Measurements from ENCODE around the gene SMARCD1.
A peak's percentile ranks its signal among the peaks of the same experiment; 100 is the strongest.

SMARCD1 gene

DNA sequence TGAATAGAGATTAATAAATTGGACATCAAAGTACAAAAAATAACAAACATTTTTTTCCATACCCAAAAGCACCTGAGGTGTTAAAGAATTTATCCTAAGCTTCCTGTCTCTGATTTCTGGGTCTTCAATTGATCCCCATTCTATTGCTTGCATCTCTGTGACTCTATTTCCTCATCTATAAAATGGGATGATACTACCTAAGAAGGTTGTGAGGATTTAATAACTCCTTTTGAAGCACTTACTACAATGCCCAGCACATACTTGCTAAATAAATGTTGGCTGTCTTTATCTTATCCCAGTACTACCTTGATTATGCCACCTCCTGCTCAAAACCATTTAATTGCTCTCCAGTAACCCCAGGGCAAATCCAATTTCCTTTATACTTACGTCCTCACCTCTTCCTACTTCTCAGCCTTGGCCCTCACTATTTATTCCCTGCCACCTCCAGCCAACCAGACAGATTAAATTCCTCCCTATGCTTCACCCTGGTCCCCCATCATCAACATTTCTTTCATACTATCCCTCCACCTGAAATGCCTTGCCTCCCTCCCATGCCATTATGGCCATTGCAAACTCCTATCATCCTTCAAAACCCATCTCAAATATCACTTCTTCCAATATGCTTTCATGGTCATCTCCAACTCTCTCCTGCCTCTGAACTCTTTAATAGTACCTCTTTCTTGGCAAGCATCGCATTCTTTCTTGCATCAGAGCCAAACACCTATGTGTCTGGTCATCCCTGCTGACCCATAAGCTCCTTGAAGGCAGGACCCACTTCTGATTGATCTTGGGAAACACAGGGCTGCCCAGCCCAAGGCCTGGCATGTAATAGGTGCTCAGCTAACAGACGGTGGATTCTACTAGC lies 35.7 kb upstream of the SMARCD1 start:
- Histone ChIP-seq H3K36me3 (ENCODE audit: control insufficient read depth in 1 of 2, insufficient read depth in 2 of 2, low read length in 2 of 2) (no peaks in the 10 kb centered on the region), H3K4me1 (ENCODE audit: control insufficient read depth in 1 of 2, insufficient read depth in 2 of 2, low read length in 2 of 2) (peaks cover 0 to 15% of the 10 kb centered on the region in 2 donors), H3K27ac (ENCODE audit: low read length) (no peak overlapping the region), H3K9me3 (ENCODE audit: control insufficient read depth in 1 of 2, low read length in 2 of 2) (no peaks in the 10 kb centered on the region), H3K4me3 (ENCODE audit: low read depth in 1 of 2, low read length in 2 of 2) (no peak overlapping the region), H3K27me3 (ENCODE audit: low read depth, low read length) (no peaks in the 10 kb centered on the region)

DNA sequence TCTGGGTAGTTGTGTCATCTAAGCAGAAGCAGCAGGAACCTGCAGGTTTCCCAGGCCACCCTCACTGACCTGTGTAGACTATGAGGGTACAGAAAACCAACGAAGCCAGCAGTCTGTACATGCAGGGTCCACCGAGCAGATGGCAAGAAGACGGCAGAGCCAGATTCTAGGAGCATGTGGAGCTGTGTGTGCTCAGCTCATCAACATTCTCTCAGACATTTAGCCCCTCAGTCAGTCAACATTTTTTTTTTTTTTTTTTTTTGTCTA lies 35.1 kb upstream of the SMARCD1 start:
- no peaks in the 10 kb centered on the region for H3K27me3 ChIP-seq (ENCODE audit: low read depth, low read length)
- H3K27ac ChIP-seq (ENCODE audit: low read length) = no peak overlapping the region
- no peak overlapping the region for H3K4me3 ChIP-seq (ENCODE audit: low read depth in 1 of 2, low read length in 2 of 2)

DNA sequence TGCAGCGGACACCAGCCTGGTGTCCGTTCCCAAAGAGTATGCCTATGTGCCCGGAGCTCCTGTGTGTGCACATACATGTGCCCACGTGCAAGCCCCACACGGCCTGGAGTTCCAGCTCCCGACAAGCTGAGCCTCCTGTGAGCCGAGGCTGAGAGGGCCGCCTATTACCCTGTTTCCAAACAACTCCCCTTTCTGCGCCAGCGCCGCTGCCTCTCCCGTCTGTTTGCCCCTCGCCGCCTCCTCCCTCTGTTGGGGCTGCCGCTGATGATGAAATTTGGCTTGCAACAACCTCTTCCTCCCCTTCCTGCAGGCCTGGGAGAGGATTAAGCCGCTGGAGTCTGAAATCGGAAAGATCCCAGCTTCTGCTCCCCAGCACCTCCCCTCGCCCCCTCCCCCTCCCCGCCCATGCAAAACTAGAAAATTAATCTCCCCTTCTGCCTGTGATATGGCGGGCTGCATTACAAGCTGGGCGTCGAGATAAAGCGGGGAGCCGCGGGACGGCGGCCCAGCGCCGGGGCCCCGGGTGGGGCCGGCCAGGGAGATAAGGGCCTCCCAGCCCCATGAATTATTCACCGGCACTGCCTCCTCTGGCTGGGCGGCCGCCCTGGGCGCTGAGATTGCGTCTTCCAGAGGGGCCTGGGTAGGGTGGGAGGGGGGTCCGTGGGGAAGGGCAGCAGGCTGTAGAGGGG lies 34.6 kb upstream of the SMARCD1 start:
- Histone ChIP-seq H3K9me3 (ENCODE audit: control insufficient read depth in 1 of 2, low read length in 2 of 2) (no peaks in the 10 kb centered on the region), H3K4me3 (ENCODE audit: low read depth in 1 of 2, low read length in 2 of 2) (peak overlapping the region in 1 of 2 donors; percentile 25), H3K27ac (ENCODE audit: low read length) (no peak overlapping the region), H3K36me3 (ENCODE audit: control insufficient read depth in 1 of 2, insufficient read depth in 2 of 2, low read length in 2 of 2) (no peaks in the 10 kb centered on the region), H3K27me3 (ENCODE audit: low read depth, low read length) (no peaks in the 10 kb centered on the region), H3K4me1 (ENCODE audit: control insufficient read depth in 1 of 2, insufficient read depth in 2 of 2, low read length in 2 of 2) (peaks cover 0 to 15% of the 10 kb centered on the region in 2 donors)

More for the DNA sequence above, 35.1 kb upstream of the SMARCD1 start:
- Histone ChIP-seq H3K36me3 (ENCODE audit: control insufficient read depth in 1 of 2, insufficient read depth in 2 of 2, low read length in 2 of 2) (no peaks in the 10 kb centered on the region), H3K4me1 (ENCODE audit: control insufficient read depth in 1 of 2, insufficient read depth in 2 of 2, low read length in 2 of 2) (peaks cover 0 to 15% of the 10 kb centered on the region in 2 donors), H3K9me3 (ENCODE audit: control insufficient read depth in 1 of 2, low read length in 2 of 2) (no peaks in the 10 kb centered on the region)

DNA sequence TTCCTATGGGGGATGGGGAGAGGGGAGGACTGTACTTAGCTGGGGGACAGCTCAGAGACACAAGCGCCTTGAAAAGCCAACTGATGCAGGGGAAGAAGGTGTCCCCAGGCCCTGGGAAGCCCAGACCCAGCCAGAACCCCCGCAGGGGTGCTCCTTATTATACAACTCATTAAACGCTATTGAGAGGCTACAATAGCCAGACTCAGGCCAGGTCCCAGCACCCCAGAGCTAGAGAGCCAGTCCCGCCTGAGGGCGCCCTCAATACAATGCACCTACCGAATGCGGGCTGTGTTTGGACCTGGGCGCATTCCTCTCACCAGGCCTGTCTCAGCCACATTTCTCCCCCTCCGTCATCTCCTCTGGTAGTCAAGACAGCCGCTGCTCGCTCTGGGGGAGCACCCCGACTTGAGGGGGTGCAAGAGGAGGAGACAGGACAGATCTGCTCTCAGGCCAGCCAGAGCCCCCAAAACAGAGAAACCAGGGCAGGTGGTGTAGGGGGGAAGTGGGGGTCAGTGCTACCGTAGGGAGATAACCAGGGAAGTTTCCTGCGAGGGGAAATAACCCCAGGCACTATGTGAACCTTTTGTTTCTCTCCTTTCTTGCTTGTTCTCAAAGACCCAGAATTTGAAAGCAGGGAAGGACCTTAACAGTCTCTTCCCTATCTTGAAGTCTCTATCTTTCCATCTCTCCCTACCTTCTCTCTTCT lies 33.9 kb upstream of the SMARCD1 start:
- no peak overlapping the region for H3K27ac ChIP-seq (ENCODE audit: low read length)
- H3K27me3 ChIP-seq (ENCODE audit: low read depth, low read length) = no peaks in the 10 kb centered on the region
- no peaks in the 10 kb centered on the region for H3K9me3 ChIP-seq (ENCODE audit: control insufficient read depth in 1 of 2, low read length in 2 of 2)
- peaks cover 5 to 21% of the 10 kb centered on the region in 2 donors for H3K4me1 ChIP-seq (ENCODE audit: control insufficient read depth in 1 of 2, insufficient read depth in 2 of 2, low read length in 2 of 2)
- H3K4me3 ChIP-seq (ENCODE audit: low read depth in 1 of 2, low read length in 2 of 2) = no peak overlapping the region
- H3K36me3 ChIP-seq (ENCODE audit: control insufficient read depth in 1 of 2, insufficient read depth in 2 of 2, low read length in 2 of 2) = no peaks in the 10 kb centered on the region

DNA sequence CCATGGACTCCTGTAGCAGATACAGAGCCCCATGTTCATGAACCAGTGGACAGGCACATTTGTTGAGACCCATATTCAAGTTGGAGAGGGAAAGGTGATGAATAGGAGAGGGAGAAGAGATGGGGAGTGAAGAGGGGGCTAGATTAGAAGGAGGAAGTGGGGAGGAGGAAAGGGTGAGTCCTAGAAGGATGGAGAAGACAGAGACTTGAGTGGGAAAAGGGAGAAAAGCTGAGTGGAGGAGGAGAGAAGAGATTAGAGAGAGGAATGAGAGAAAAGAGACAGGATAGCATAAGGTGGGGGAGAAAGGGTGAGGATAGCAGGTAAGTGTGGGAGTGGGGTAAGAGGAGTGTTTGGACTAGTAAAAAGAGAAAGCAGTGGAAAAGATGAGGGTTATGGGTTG lies 32.6 kb upstream of the SMARCD1 start:
- no peak overlapping the region for H3K4me3 ChIP-seq (ENCODE audit: low read depth in 1 of 2, low read length in 2 of 2)
- H3K27me3 ChIP-seq (ENCODE audit: low read depth, low read length) = peaks cover 5% of the 10 kb centered on the region
- H3K27ac ChIP-seq (ENCODE audit: low read length) = no peak overlapping the region
- H3K4me1 ChIP-seq (ENCODE audit: control insufficient read depth in 1 of 2, insufficient read depth in 2 of 2, low read length in 2 of 2) = peaks cover 10 to 30% of the 10 kb centered on the region in 2 donors
- H3K36me3 ChIP-seq (ENCODE audit: control insufficient read depth in 1 of 2, insufficient read depth in 2 of 2, low read length in 2 of 2) = no peaks in the 10 kb centered on the region
- H3K9me3 ChIP-seq (ENCODE audit: control insufficient read depth in 1 of 2, low read length in 2 of 2) = no peaks in the 10 kb centered on the region

DNA sequence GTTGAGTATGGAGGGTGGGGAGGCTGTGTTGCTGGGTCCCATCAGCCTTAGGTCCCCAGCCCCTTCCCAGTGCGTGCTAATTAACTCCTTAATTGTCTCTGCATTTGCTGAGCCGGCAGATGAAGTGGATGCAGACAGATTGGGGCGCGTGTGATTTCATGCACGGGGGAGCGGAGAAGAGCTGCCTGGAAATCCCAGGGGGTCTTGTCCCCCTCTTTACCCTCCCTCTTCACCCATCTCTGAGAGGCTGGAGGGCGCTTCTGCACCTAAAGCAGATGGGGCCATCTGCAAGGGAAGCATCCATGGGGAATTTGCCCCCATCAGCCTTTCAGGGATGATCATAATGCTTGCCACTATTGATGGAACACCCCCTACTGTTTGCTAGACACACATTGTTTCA lies 32.2 kb upstream of the SMARCD1 start:
- H3K27me3 ChIP-seq (ENCODE audit: low read depth, low read length) = peaks cover 5% of the 10 kb centered on the region
- no peak overlapping the region for H3K4me3 ChIP-seq (ENCODE audit: low read depth in 1 of 2, low read length in 2 of 2)
- no peaks in the 10 kb centered on the region for H3K9me3 ChIP-seq (ENCODE audit: control insufficient read depth in 1 of 2, low read length in 2 of 2)
- no peak overlapping the region for H3K27ac ChIP-seq (ENCODE audit: low read length)
- no peaks in the 10 kb centered on the region for H3K36me3 ChIP-seq (ENCODE audit: control insufficient read depth in 1 of 2, insufficient read depth in 2 of 2, low read length in 2 of 2)
- peaks cover 10 to 32% of the 10 kb centered on the region in 2 donors for H3K4me1 ChIP-seq (ENCODE audit: control insufficient read depth in 1 of 2, insufficient read depth in 2 of 2, low read length in 2 of 2)

DNA sequence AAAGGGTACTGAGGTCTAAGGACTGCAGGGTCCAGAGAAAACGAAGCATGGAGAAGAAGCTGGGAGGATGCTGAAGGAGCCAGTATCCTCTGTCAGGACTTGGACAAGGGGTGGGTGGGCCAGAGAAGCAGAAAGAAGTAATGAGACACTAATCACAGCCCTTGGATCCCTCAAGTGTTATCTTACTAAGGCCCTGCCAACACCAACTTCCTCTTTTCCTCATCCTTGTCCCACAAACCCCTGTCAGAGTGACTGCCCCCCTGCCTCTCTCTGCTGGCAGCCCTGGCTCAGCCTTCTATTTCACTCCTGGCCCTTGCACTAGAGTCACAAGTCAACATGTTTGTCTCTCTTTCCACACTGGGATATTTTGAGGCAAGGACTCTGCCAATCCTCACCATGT lies 31.6 kb upstream of the SMARCD1 start:
- Histone ChIP-seq H3K36me3 (ENCODE audit: control insufficient read depth in 1 of 2, insufficient read depth in 2 of 2, low read length in 2 of 2) (no peaks in the 10 kb centered on the region), H3K9me3 (ENCODE audit: control insufficient read depth in 1 of 2, low read length in 2 of 2) (no peaks in the 10 kb centered on the region), H3K4me3 (ENCODE audit: low read depth in 1 of 2, low read length in 2 of 2) (no peak overlapping the region), H3K27me3 (ENCODE audit: low read depth, low read length) (peaks cover 11% of the 10 kb centered on the region), H3K27ac (ENCODE audit: low read length) (no peak overlapping the region), H3K4me1 (ENCODE audit: control insufficient read depth in 1 of 2, insufficient read depth in 2 of 2, low read length in 2 of 2) (peaks cover 10 to 39% of the 10 kb centered on the region in 2 donors)

DNA sequence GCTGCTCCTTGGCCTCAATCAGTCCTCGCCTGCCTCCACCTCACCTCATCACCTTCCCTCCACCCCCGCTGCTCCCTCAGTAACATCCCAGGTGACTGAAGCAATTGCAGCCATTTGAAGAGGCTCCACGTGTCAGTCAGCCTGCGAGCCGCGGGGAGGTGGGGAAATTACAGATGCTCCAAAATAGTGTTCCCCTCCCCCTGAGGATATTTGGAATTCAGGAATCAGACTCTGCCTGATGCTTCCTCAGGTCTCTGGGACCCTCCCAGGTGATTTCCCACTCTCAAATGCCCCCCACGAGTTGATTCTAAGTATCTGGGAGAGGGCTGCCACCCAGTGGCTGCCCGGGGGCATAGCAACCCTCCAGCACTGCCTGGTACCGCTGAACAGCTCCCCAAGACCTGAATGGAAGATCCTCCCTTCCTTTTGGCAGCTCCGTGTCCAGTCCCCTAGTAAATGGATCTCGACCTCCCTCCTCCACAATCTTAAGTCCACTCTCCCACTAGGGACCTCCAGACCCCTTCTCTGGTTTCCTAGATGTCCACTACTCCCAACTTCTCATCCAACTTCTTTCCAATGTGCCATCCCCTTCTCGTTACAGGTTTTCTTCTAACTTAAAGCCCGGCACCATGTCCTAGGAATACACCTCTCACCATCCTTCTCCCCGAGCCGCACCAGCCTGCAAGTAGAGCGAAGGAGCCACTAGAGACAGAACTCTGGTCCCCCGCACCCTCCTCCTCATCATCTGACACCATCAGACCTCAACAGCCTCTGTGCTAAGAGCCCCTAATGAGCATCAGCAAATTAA lies 29.1 kb upstream of the SMARCD1 start:
- Histone ChIP-seq H3K9me3 (ENCODE audit: control insufficient read depth in 1 of 2, low read length in 2 of 2) (no peaks in the 10 kb centered on the region), H3K4me3 (ENCODE audit: low read depth in 1 of 2, low read length in 2 of 2) (peak overlapping the region in 1 of 2 donors; percentile 15), H3K4me1 (ENCODE audit: control insufficient read depth in 1 of 2, insufficient read depth in 2 of 2, low read length in 2 of 2) (peaks cover 10 to 28% of the 10 kb centered on the region in 2 donors), H3K27me3 (ENCODE audit: low read depth, low read length) (peaks cover 11% of the 10 kb centered on the region), H3K27ac (ENCODE audit: low read length) (no peak overlapping the region), H3K36me3 (ENCODE audit: control insufficient read depth in 1 of 2, insufficient read depth in 2 of 2, low read length in 2 of 2) (no peaks in the 10 kb centered on the region)

DNA sequence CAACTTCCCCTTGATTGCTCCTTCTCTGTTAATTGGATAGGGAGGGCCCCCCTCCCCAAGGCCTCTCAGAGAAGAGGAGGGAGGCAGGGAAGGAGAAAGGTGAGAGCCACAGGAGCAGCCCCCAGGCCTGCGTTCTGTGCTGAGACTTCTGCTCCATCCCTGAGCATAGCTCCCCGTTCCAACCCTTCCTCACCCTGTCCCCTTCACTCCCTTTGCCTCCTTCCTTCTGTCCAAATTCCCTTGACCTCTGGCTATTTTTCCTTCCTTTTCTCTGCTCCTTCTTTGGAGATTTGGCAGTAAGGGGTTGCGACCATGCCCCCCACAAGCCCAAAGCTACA lies 28.5 kb upstream of the SMARCD1 start:
- H3K27me3 ChIP-seq (ENCODE audit: low read depth, low read length) = peaks cover 11% of the 10 kb centered on the region
- H3K4me1 ChIP-seq (ENCODE audit: control insufficient read depth in 1 of 2, insufficient read depth in 2 of 2, low read length in 2 of 2) = peaks cover 10 to 32% of the 10 kb centered on the region in 2 donors
- no peak overlapping the region for H3K27ac ChIP-seq (ENCODE audit: low read length)
- H3K9me3 ChIP-seq (ENCODE audit: control insufficient read depth in 1 of 2, low read length in 2 of 2) = no peaks in the 10 kb centered on the region
- H3K36me3 ChIP-seq (ENCODE audit: control insufficient read depth in 1 of 2, insufficient read depth in 2 of 2, low read length in 2 of 2) = no peaks in the 10 kb centered on the region
- peak overlapping the region; percentile 64 to 81 for H3K4me3 ChIP-seq (ENCODE audit: low read depth in 1 of 2, low read length in 2 of 2)

DNA sequence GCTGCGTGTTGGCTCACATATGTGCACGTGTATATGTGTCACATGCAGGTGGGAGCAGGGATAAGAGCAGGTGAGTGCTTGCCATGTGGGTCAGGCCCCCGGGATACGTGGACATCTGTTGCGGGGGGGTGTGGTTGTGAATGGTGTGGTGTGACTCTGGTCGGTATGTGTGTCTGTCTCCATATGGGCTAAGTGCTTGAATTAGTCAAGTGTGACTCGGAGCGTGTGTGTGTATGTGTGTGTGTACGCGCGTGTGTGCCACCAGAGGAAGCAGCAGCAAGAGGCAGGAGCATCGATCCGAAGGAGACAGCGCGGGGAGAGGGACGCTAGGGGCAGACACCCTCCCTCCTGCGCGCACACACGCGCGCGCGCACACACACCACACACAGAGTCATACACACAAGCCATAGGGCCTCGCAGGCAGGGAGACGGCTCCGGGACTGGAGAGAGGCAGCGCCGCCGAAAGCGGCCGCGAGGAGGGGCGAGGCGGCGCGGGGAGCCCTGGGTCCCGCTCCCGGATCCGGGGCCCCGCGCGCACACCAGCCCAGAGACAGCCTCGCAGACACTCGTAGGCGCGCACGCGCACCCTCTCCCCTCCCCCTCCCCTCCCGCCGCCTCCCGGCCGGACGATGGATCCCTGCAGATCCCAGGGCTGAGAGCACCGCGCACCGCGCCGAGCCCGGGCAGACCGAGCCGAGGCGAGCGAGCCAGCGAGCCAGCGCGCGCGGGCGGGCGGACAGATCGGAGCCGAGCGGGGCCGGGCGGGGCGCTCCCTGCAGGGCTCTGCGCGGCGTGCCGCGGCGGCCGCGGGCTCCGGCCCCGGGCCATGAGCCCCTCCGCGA lies 27.9 kb upstream of the SMARCD1 start, which contains the start of gene ASIC1:
ASIC1 (plus strand) TSS at position 597 of the 842 bp plus-strand sequence. CDS start 1,171 bp downstream, outside the sequence.
- no peaks in the 10 kb centered on the region for H3K9me3 ChIP-seq (ENCODE audit: control insufficient read depth in 1 of 2, low read length in 2 of 2)
- peaks cover 10 to 32% of the 10 kb centered on the region in 2 donors for H3K4me1 ChIP-seq (ENCODE audit: control insufficient read depth in 1 of 2, insufficient read depth in 2 of 2, low read length in 2 of 2)
- H3K36me3 ChIP-seq (ENCODE audit: control insufficient read depth in 1 of 2, insufficient read depth in 2 of 2, low read length in 2 of 2) = no peaks in the 10 kb centered on the region
- peaks cover 11% of the 10 kb centered on the region for H3K27me3 ChIP-seq (ENCODE audit: low read depth, low read length)
- no peak within 1 kb of the TSS for H3K27ac ChIP-seq (ENCODE audit: low read length)
- H3K4me3 ChIP-seq (ENCODE audit: low read depth in 1 of 2, low read length in 2 of 2) = peak within 1 kb of the TSS; percentile 64 to 81

All from muscle layer of duodenum (tissue), 2 donors.